Measurements from ENCODE around the gene SBK2.

The SBK2 gene

DNA sequence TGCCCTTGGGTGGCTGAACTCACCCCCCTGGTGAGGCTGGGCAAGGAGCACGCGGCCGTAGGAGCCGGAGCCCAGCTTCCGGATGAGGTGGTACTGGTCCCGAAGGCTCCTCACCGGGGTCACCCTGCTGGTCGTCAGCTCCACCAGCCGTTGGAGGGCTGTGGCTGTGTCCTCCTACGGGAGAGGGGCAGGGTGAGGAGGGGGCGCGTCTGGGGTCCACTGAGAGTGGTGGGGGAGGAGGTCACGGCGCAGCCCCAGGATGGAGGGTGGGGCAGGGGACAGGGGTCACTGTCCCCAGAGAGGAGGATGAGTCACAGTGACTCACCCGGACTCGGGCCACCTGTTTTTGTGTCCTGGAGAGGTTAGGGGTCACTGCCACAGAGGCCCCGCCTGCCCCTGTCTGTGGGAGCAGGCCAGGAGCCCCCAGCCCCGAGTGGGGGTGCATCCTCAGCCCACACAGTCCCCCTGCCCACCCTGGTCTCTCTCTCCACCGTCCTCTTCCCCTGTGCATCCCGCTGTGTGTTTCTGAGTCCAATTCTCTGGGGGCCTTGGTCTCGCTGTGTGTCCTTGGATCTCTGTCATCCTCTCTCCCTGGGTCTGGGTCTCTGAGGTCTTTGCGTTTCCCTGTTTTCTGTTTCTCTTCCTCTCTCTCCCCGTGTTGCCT lies 8.0 kb upstream of the SBK2 start:
- Histone ChIP-seq H3K4me3 (ENCODE audit: low read depth in 1 of 2, low read length in 2 of 2) (no peak overlapping the region), H3K4me1 (ENCODE audit: insufficient read depth, low read length) (no peaks in the 10 kb centered on the region), H2AFZ (ENCODE audit: low read depth, low read length) (no peak overlapping the region), H3K79me2 (ENCODE audit: insufficient read depth, low read length) (no peaks in the 10 kb centered on the region), H3K4me2 (ENCODE audit: insufficient read depth, low read length) (no peak overlapping the region), H3K9me3 (ENCODE audit: insufficient read depth, low read length, severe bottlenecking) (no peaks in the 10 kb centered on the region), H3K9ac (ENCODE audit: low read depth, low read length) (no peak overlapping the region), H3K27me3 (ENCODE audit: insufficient read depth, low read length, poor library complexity) (no peaks in the 10 kb centered on the region), H3K27ac (ENCODE audit: low read length) (no peak overlapping the region), H3K36me3 (ENCODE audit: insufficient read depth, low read length) (no peaks in the 10 kb centered on the region), H4K20me1 (ENCODE audit: insufficient read depth, low read length) (no peaks in the 10 kb centered on the region)
- TF ChIP-seq EZH2 (IDR thresholded peaks at IDR 0.05; ENCODE audit: borderline replicate concordance, low read depth, low read length, severe bottlenecking): no peak
- TF ChIP-seq, protein P1, sequence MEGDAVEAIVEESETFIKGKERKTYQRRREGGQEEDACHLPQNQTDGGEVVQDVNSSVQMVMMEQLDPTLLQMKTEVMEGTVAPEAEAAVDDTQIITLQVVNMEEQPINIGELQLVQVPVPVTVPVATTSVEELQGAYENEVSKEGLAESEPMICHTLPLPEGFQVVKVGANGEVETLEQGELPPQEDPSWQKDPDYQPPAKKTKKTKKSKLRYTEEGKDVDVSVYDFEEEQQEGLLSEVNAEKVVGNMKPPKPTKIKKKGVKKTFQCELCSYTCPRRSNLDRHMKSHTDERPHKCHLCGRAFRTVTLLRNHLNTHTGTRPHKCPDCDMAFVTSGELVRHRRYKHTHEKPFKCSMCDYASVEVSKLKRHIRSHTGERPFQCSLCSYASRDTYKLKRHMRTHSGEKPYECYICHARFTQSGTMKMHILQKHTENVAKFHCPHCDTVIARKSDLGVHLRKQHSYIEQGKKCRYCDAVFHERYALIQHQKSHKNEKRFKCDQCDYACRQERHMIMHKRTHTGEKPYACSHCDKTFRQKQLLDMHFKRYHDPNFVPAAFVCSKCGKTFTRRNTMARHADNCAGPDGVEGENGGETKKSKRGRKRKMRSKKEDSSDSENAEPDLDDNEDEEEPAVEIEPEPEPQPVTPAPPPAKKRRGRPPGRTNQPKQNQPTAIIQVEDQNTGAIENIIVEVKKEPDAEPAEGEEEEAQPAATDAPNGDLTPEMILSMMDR (IDR thresholded peaks at IDR 0.05; ENCODE audit: borderline replicate concordance, extremely low read depth, low read length, poor library complexity, severe bottlenecking): no peak
- ATAC-seq (ENCODE audit: insufficient read depth, low read depth) (no peak), DNase-seq (no peak)

DNA sequence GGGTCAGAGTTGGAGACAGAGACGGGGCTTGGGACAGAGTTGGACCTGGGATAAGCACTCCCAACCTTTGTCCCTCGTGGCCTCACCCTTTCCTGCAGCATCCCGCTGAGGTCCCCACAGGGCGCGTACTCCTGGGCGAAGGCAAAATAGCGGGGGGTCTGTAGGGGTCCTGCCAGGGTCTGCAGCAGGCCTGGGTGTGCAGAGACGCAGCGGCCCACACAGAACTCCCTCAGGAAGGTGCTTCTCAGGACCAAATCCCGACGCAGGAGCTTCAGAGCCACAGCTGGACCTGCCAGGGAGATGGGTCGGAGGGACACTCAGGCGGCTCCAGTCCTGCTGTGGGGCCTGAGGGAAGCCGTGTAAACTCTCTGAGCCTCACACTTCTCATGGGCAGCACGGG lies 7.1 kb upstream of the SBK2 start:
- DNase-seq: no peak
- no peak for TF ChIP-seq EZH2 (IDR thresholded peaks at IDR 0.05; ENCODE audit: borderline replicate concordance, low read depth, low read length, severe bottlenecking)
- TF ChIP-seq, protein P1 (IDR thresholded peaks at IDR 0.05; ENCODE audit: borderline replicate concordance, extremely low read depth, low read length, poor library complexity, severe bottlenecking): no peak

DNA sequence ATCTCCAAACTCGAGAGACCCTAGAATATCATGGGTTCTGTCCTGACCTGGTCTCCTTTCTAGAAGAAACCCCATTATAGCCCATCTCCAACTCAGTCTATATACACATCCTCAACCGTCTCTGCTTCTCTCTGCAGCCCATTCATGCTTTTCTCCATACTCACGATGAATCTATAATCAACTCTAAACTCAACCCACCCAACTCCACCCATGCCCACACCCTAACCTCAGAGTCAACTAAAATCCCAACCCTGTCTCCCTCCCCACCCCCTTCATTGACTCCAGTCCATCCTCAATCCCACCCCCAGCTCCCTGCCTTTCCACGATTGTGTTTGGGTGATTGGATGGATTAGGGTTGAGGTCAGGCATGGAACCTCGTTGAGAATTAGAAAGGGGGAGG lies 6.6 kb upstream of the SBK2 start:
- no peaks in the 10 kb centered on the region for H3K79me2 ChIP-seq (ENCODE audit: insufficient read depth, low read length)
- no peak overlapping the region for H3K4me3 ChIP-seq (ENCODE audit: low read depth in 1 of 2, low read length in 2 of 2)
- DNase-seq: no peak
- H3K4me2 ChIP-seq (ENCODE audit: insufficient read depth, low read length): no peak overlapping the region
- ATAC-seq (ENCODE audit: insufficient read depth, low read depth): no peak
- TF ChIP-seq, protein P1 (IDR thresholded peaks at IDR 0.05; ENCODE audit: borderline replicate concordance, extremely low read depth, low read length, poor library complexity, severe bottlenecking): no peak
- TF ChIP-seq EZH2 (IDR thresholded peaks at IDR 0.05; ENCODE audit: borderline replicate concordance, low read depth, low read length, severe bottlenecking): no peak
- H2AFZ ChIP-seq (ENCODE audit: low read depth, low read length): no peak overlapping the region
- no peak overlapping the region for H3K27ac ChIP-seq (ENCODE audit: low read length)
- H4K20me1 ChIP-seq (ENCODE audit: insufficient read depth, low read length): no peaks in the 10 kb centered on the region
- H3K9ac ChIP-seq (ENCODE audit: low read depth, low read length): no peak overlapping the region
- no peaks in the 10 kb centered on the region for H3K9me3 ChIP-seq (ENCODE audit: insufficient read depth, low read length, severe bottlenecking)
- no peaks in the 10 kb centered on the region for H3K27me3 ChIP-seq (ENCODE audit: insufficient read depth, low read length, poor library complexity)
- no peaks in the 10 kb centered on the region for H3K36me3 ChIP-seq (ENCODE audit: insufficient read depth, low read length)
- H3K4me1 ChIP-seq (ENCODE audit: insufficient read depth, low read length): no peaks in the 10 kb centered on the region

More for the DNA sequence above, 7.1 kb upstream of the SBK2 start:
- Histone ChIP-seq H3K4me1 (ENCODE audit: insufficient read depth, low read length) (no peaks in the 10 kb centered on the region), H3K9me3 (ENCODE audit: insufficient read depth, low read length, severe bottlenecking) (no peaks in the 10 kb centered on the region), H3K4me2 (ENCODE audit: insufficient read depth, low read length) (no peak overlapping the region), H2AFZ (ENCODE audit: low read depth, low read length) (no peak overlapping the region), H3K79me2 (ENCODE audit: insufficient read depth, low read length) (no peaks in the 10 kb centered on the region), H3K36me3 (ENCODE audit: insufficient read depth, low read length) (no peaks in the 10 kb centered on the region), H4K20me1 (ENCODE audit: insufficient read depth, low read length) (no peaks in the 10 kb centered on the region), H3K27me3 (ENCODE audit: insufficient read depth, low read length, poor library complexity) (no peaks in the 10 kb centered on the region), H3K9ac (ENCODE audit: low read depth, low read length) (no peak overlapping the region), H3K4me3 (ENCODE audit: low read depth in 1 of 2, low read length in 2 of 2) (no peak overlapping the region), H3K27ac (ENCODE audit: low read length) (no peak overlapping the region)
- no peak for ATAC-seq (ENCODE audit: insufficient read depth, low read depth)
